Measurements from ENCODE around the gene FOXN3.

Gene FOXN3

DNA sequence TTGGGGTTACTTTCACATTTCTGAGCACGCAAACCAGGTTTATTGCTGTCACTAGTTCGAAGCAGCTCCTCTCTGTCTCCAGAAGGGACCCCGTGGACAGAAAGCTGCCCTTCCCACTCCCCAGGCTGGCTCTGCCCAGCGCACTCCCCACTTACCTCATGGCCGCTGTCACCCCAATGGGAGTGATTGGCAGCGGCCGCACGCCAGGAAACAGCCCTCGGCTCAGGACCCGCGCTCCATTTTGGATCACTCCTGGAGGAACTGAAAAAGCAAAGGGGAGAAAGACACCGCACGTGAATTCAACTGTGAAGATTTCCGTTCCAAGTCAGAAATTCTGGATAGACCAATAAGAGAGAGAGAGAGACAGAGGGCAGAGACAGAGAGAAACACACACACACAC lies 236.5 kb downstream of the FOXN3 start:
- TF ChIP-seq, protein P1, sequence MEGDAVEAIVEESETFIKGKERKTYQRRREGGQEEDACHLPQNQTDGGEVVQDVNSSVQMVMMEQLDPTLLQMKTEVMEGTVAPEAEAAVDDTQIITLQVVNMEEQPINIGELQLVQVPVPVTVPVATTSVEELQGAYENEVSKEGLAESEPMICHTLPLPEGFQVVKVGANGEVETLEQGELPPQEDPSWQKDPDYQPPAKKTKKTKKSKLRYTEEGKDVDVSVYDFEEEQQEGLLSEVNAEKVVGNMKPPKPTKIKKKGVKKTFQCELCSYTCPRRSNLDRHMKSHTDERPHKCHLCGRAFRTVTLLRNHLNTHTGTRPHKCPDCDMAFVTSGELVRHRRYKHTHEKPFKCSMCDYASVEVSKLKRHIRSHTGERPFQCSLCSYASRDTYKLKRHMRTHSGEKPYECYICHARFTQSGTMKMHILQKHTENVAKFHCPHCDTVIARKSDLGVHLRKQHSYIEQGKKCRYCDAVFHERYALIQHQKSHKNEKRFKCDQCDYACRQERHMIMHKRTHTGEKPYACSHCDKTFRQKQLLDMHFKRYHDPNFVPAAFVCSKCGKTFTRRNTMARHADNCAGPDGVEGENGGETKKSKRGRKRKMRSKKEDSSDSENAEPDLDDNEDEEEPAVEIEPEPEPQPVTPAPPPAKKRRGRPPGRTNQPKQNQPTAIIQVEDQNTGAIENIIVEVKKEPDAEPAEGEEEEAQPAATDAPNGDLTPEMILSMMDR (IDR thresholded peaks at IDR 0.05; ENCODE audit: low read depth, low read length) = no peak
- no peak for DNase-seq (ENCODE audit: extremely low read depth, low read depth)

- TF ChIP-seq, protein P1 (IDR thresholded peaks at IDR 0.05; ENCODE audit: low read depth, low read length) = no peak
- DNase-seq (ENCODE audit: extremely low read depth, low read depth) = no peak
These were observed 237.1 kb downstream of the FOXN3 start for GRCh38 chr14:89179891-89180404.

DNA sequence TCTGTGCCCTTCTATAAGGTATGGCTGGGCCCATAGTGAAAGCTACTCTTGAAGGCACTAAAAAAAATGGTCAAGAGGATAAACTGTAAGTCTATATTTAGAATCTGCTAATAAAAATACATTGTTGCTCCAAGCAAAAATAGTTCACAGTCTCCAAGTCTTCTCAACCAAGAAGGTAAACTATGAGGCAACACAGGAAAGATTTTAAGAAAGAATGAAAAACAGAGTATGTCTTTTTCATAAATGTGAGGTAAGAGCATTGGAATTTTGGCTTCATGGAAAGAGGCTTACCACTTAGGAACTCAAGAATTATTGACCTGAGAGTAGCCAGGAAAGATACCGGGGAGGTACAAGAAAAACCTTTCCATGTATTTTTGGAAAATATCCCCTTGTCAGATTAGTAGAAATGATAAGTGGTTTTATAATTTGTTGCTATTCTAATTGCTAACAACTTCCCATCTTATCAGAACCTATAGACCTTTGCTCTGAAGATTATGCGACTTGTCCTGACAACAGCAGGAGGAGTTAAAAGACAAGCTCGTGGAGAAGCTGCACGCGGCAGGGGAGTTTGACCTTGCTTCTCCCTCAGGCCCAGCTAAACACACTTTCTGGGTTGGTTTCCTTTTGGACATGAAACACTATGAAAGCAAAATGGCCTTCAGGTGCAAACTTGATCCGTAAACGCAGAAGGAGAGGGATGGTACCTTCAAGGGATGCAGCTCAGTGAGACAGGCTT lies 238.1 kb downstream of the FOXN3 start:
- TF ChIP-seq, protein P1 (IDR thresholded peaks at IDR 0.05; ENCODE audit: low read depth, low read length) = no peak

GRCh38 chr14:89178376-89178775 lies 238.7 kb downstream of the FOXN3 start:
- no peak for DNase-seq (ENCODE audit: extremely low read depth, low read depth)
- TF ChIP-seq, protein P1 (IDR thresholded peaks at IDR 0.05; ENCODE audit: low read depth, low read length) = no peak

More for the DNA sequence above, 238.1 kb downstream of the FOXN3 start:
- DNase-seq (ENCODE audit: extremely low read depth, low read depth) = no peak

DNA sequence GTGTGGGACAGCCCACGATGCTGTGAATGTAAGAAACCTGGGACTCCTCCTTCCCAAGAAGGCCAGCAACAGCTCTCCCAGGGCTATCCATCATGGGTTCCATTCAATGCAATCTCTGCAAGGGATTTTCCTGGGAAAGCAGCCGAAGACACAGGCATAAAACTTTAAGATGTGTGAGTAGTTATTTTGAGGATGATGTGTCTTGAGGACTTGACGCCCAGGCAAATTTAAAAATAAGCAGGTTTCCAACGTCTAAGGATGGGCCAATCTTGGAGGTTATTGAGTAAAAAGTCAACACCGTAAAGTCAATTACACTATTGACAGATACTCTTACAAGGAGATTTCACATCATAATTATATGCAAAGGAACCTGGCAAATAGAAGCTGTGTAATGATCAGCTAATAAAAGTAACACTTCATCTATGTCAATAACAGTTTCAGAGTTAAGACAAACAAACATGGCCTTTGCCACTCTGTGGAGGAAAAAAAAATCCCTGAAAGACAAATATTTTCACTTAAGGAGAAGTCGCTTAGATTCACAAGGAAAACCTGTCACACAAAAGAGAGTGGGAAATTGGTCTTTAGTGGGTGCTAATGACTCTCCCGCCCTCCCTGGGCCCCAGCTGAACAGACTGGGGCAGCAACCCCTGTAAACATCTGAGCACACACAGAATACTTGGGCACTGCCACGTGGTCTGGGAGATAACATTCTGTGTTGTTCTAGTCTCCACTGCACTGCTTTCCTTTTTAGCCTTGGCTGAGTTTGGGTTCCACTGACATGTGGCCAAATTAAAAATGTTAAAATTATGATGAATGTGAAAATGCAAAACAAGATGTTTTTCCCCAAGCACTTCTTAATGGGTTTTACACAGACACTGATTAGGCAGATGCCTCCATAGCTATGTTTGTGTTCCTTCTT lies 240.9 kb downstream of the FOXN3 start:
- TF ChIP-seq, protein P1 (IDR thresholded peaks at IDR 0.05; ENCODE audit: low read depth, low read length) = no peak
- DNase-seq (ENCODE audit: extremely low read depth, low read depth) = no peak

- TF ChIP-seq, protein P1 (IDR thresholded peaks at IDR 0.05; ENCODE audit: low read depth, low read length) = no peak
- no peak for DNase-seq (ENCODE audit: extremely low read depth, low read depth)
These were observed 245.4 kb downstream of the FOXN3 start for GRCh38 chr14:89171628-89172027.

DNA sequence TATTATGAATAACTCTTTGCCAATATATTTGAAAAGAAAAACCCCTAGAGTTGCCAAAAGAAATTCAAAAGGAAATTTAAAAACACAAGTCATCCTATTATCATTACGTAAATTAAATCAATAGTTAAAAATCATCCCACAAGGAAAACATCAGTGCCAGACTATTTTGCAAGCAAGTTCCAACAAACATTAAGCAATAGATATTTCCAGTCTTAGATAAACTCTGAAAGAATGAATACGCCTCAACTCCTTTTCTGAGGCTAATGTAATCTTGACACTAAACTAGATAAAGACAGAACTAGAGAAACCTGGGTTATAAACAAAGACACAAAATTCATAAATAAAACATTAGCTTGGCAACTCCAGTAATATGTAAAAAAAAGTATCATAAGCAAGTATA lies 245.9 kb downstream of the FOXN3 start:
- no peak for DNase-seq (ENCODE audit: extremely low read depth, low read depth)
- TF ChIP-seq, protein P1 (IDR thresholded peaks at IDR 0.05; ENCODE audit: low read depth, low read length) = no peak
